Stimulated activated CD4-positive, alpha-beta T cell treated with anti-CD3 and anti-CD28 coated beads, Interleukin-1b, Interleukin-23, amount 100 ng/mL, for 4 hours (primary cell): Measurements from ENCODE around the gene YAF2.
A peak's percentile ranks its signal among the peaks of the same experiment; 100 is the strongest.

Experiments used
- DNase-seq, 2 donors: peaks; one replicate each; pipeline ENCODE4 v3.0.0-alpha.2; 2020; ENCODE audit warnings: low read depth in 2 of 2

Gene YAF2, protein sequence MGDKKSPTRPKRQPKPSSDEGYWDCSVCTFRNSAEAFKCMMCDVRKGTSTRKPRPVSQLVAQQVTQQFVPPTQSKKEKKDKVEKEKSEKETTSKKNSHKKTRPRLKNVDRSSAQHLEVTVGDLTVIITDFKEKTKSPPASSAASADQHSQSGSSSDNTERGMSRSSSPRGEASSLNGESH

GRCh38 chr12:42238240-42239140 is at the start of gene YAF2:
YAF2 (minus strand) TSS chr12:42238248; CDS start chr12:42238180, 68 bp downstream.
- peak; percentile 81 to 83 for DNase-seq

GRCh38 chr12:42286741-42287140 is 48.7 kb upstream of the YAF2 start:
- DNase-seq = no peak

- DNase-seq = no peak
Observed at GRCh38 chr12:42285431-42285830, 47.4 kb upstream of the YAF2 start.

DNA sequence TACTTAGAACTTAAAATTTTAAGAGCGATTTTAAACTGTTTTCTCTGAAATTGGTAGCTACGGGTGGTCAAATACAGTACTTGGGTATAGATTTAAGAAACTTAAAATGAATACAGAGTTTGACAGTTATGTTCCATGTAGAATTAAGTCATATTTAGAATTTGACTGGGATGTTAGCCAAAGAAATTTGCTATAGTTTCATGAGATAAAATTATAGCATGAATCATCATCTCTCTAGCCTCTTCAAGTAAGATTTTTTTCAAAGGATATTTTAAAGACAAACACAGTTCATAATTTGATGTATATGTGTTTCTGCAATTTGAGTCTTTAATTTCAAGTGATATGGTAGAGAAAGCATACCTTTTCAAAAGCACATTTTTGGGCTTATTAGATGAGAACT is 46.8 kb upstream of the YAF2 start:
- no peak for DNase-seq

DNA sequence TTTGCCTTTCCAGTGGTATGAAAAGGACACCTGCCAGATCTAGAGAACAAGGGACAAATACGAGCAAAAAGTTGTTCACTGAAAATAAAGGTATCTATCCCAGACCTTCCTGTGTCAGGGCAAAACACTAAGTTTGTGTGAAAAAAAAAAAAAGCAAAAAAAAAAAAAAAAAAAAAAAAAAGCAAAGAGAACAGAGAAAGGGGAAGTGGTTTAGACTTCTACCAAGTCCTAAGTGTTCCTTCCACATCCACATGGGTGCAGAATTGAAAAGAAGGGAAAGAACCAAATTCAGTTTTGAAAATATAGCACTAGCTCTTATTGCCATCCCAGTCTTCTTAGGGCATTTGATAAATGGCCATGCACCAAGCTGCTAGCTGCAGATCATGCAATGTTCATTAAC is 46.1 kb upstream of the YAF2 start:
- DNase-seq = no peak

GRCh38 chr12:42283739-42284138 is 45.7 kb upstream of the YAF2 start:
- DNase-seq = no peak

DNA sequence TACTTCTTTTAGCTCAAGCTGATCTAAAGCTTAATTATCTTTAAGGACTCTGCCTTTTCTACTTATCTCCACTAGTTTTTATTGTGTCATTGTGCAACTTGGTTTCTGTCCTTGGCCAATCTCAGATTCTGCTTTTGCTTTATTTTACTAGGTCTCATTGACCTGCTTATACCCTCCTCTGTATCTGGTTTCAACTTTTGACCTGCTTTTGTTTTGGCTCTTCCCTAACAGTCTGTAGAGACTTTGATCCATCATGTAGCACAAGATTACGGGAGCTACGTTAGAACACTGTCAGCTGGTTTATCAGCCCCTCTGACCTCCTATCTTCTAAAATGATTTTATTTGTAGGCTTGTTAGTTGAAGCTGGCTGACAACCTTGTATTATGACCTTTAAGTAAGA is 44.2 kb upstream of the YAF2 start:
- no peak for DNase-seq

GRCh38 chr12:42281844-42282243 is 43.8 kb upstream of the YAF2 start:
- DNase-seq = no peak

DNA sequence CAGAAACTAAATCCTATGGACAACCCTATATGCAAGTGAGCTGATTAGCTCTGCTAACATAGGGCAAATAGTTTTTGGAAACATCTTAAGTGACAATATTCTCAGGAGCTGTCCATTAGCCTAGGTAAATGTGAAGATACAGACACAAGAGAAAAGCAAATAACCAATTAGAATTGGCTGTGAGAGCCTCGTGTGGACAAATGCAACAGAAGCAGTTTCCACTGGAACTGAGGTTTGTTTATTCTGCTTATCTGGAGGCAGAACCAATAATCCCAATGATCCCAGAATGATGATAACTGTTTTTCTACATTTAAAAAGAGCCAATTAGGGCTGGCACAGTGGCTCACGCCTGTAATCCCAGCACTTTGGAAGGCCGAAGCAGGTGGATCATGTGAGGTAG is 43.2 kb upstream of the YAF2 start:
- DNase-seq = no peak

GRCh38 chr12:42278128-42278510 is 40.1 kb upstream of the YAF2 start:
- DNase-seq = no peak

GRCh38 chr12:42277396-42278127 is 39.5 kb upstream of the YAF2 start:
- DNase-seq = no peak

DNA sequence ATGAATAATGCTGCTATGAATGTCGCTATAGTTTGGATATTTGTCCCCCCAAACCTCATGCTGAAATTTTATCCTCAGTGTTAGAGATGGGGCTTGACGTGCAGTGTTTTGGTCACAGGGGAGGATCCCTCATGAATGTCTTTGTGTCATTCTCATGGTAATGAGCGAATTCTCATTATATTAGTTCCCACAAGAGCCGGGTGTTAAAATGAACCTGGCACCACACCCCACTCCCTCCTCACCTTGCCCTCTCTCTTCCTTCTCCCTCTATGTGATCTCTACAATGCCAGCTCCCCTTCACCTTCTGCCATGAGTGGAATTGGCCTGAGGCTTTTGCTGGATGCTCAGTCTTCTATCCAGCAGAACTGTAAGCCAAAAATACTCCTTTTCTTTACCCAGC is 37.5 kb upstream of the YAF2 start:
- no peak for DNase-seq

DNA sequence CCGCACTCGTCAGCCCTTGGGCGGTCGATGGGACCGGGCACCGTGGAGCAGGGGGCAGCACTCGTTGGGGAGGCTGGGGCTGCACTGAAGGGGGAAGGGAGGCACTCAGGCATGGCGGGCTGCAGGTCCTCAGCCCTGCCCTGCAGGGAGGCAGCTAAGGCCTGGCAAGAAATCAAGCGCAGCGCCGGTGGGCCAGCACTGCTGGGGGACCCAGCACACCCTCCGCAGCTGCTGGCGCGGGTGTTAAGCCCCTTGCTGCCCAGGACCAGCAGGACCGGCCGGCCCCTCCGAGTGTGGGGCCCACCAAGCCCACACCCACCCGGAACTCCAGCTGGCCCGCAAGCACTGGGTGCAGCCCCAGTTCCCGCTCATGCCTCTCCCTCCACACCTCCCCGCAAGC is 35.7 kb upstream of the YAF2 start:
- no peak for DNase-seq

DNA sequence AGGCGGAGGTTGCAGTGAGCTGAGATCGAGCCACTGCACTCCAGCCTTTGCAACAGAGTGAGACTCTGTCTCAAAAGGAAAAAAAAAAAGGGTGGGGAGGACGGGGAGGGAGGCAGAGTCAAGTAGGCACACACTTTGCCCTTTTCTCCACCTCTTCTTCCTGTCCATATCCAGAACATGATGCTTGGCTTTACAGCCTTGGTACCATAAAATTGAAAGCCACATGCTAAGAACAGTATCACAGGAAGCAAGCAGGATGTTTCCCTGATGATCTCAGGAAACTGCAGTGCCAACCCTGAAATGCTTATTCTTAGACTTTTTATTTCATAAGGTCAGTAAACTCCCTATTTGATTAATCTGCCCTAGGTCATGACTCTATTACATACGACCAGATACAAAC is 32.5 kb upstream of the YAF2 start:
- no peak for DNase-seq

DNA sequence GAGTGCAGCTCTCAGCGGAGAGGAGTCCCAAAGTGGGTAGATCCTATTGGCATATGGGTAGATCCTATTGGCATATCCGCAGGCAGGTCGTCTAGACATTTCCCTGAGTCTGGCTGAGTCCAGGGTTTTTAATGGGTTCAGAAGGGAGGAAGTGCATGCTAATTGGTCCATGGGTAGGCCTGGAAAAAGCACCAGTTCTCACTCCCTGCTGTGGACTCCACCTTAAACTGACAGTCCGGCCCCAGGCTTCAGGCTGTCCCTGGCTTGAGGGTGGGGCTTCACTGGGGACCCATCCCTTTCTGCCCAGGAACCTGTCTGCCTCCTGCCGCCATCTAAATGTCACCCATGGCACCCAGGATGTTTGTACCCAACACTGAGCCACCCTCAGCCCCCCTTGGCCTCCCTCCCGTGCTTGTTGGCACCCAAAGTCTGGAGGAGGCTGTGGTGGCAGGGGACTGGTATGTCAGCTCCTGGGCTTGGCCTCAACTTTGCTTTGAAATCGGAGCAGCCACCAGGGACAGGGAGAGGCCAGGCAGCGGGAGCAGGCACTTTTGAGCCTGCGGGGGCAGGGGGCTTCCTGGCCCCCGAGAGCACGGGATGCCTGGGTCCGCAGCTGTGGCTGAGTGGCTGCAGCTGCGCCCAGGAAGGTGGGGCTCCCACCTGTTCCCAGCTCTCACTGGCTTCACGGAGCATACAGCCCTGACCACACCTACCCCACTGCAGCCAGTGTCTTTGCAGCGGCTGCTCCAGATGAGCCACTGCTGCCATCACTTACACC is 29.6 kb upstream of the YAF2 start:
- DNase-seq = no peak

DNA sequence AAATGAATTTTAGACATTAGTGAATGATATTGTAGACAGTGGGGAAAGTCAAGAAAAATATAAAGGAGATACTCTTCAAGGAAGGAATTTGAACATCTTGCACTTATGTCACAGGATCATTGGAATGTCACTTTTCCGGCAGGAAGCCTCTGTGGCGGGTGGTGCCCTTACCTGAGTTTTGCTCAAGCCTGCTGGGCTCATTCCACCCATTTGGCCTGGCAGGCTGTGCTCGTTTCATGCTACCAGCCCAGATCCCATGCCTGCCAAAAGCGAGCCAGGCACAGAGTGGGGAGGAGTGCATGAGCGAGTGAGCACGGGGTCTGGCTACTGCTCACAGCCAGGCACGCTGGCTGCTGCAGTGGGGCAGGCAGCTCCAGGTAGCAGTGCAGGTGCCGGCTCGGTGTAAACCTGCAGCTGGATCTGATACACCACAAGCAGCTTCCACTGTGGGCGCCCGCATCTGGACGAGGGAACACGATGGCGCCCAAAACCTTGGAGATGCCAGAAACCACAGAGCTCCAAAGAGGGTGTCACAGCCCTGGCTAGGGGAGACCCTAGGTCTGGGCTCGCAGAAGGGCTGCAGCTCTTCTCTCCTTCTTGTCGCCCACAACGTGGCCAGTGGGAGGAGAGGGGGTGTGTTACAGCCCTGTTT is 28.7 kb upstream of the YAF2 start:
- DNase-seq = no peak

- DNase-seq = no peak
Observed at GRCh38 chr12:42262271-42262670, 24.2 kb upstream of the YAF2 start.

- DNase-seq = no peak
Observed at GRCh38 chr12:42261708-42262107, 23.7 kb upstream of the YAF2 start.

- DNase-seq = no peak
Observed at GRCh38 chr12:42260518-42260917, 22.5 kb upstream of the YAF2 start.

GRCh38 chr12:42259699-42260098 is 21.7 kb upstream of the YAF2 start:
- DNase-seq = no peak

DNA sequence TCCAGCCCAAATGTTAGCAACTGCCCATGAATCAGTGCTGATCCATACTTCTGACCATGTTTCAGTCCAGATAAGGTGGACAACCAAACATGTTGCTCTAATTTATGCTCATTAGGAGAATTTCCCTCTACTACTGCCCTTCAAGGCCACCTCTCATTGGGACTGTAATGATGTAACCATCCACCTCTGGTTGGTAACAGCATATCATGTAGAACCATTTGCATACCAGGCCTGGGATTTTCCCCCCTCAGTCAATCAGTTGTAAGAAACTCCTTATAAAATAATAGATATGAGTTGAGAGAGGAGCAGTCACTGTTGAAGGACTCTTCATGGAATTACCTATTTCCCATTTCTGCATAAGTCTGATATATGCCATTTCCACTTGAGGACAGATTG is 17.8 kb upstream of the YAF2 start:
- DNase-seq = no peak
